Keratinocyte (primary cell): ENCODE data around the gene SLC6A19. TPM values are rescaled to one million over a fixed set of nuclear protein-coding genes. Genes with fewer than 3 reads are reported as not detected.
A peak's percentile ranks its signal among the peaks of the same experiment; 100 is the strongest.

ENCODE experiments used
- DNase-seq: peaks from one replicate; pipeline ENCODE4 v3.0.0-alpha.2; 2011; ENCODE audit warnings: low read depth, missing footprints, low spot score
- FAIRE-seq: peaks from 2 replicates; lab custom pipeline; 2011; peaks lifted over from hg19 to GRCh38; lab: Jason Lieb, UNC
- H2AFZ ChIP-seq: 2 replicates; pipeline ENCODE4 v1.6.0; 2012; ENCODE audit warnings: low read length, control low read depth, inconsistent platforms; ENCODE audit not compliant: control insufficient read depth
- H3K27ac ChIP-seq: 2 replicates; pipeline ENCODE4 v1.5.1; 2011; ENCODE audit warnings: low read length; ENCODE audit not compliant: control insufficient read depth, insufficient read depth
- H3K27me3 ChIP-seq: 3 replicates; pipeline ENCODE4 v1.6.0; 2011; ENCODE audit warnings: low read length; ENCODE audit not compliant: control insufficient read depth, insufficient read depth; ENCODE audit errors: extremely low read depth
- H3K36me3 ChIP-seq, 2 experiments: 2 replicates in 1 of 2; 3 replicates in 1 of 2; pipeline ENCODE4 v1.5.1; 2011; ENCODE audit warnings: low read length in 2 of 2, mild to moderate bottlenecking in 1 of 2; ENCODE audit not compliant: control insufficient read depth in 2 of 2, insufficient read depth in 2 of 2; ENCODE audit errors: extremely low read depth in 1 of 2
- H3K4me1 ChIP-seq: 3 replicates; pipeline ENCODE4 v1.5.1; 2011; ENCODE audit warnings: low read length; ENCODE audit not compliant: control insufficient read depth, insufficient read depth; ENCODE audit errors: extremely low read depth
- H3K4me2 ChIP-seq: 3 replicates; pipeline ENCODE4 v1.6.0; 2011; ENCODE audit warnings: low read depth, low read length; ENCODE audit not compliant: control insufficient read depth, insufficient read depth; ENCODE audit errors: extremely low read depth
- H3K4me3 ChIP-seq, 3 experiments: fragments of 200-600 bp in 1 of 3; sonication (generic) in 1 of 3; 2 replicates in 2 of 3; 3 replicates in 1 of 3; pipeline ENCODE4 v1.5.1; 2011 to 2016; ENCODE audit warnings: low read length in 3 of 3, mild to moderate bottlenecking in 3 of 3, control low read depth in 2 of 3, inconsistent platforms in 1 of 3, low read depth in 1 of 3, mixed read lengths in 1 of 3, mixed run types in 1 of 3, moderate library complexity in 1 of 3; ENCODE audit not compliant: control insufficient read depth in 2 of 3, insufficient read depth in 2 of 3; ENCODE audit errors: extremely low read depth in 1 of 3
- H3K79me2 ChIP-seq: 2 replicates; pipeline ENCODE4 v1.6.0; 2012; ENCODE audit warnings: low read length; ENCODE audit not compliant: control insufficient read depth, insufficient read depth
- H3K9ac ChIP-seq: 3 replicates; pipeline ENCODE4 v1.6.0; 2011; ENCODE audit warnings: low read length; ENCODE audit not compliant: control insufficient read depth, insufficient read depth; ENCODE audit errors: extremely low read depth
- H3K9me1 ChIP-seq: 3 replicates; pipeline ENCODE4 v1.6.0; 2011; ENCODE audit warnings: low read length; ENCODE audit not compliant: control insufficient read depth, insufficient read depth; ENCODE audit errors: extremely low read depth
- H3K9me3 ChIP-seq: 2 replicates; pipeline ENCODE4 v1.5.1; 2012; ENCODE audit warnings: low read depth, low read length; ENCODE audit not compliant: control insufficient read depth
- H4K20me1 ChIP-seq: 3 replicates; pipeline ENCODE4 v1.6.0; 2011; ENCODE audit warnings: low read length; ENCODE audit not compliant: control insufficient read depth, insufficient read depth; ENCODE audit errors: extremely low read depth
- CTCF ChIP-seq, 3 experiments: IDR thresholded peaks in 1 of 3; conservative IDR thresholded peaks in 1 of 3; optimal IDR thresholded peaks in 1 of 3; 2 replicates in 2 of 3; 3 replicates in 1 of 3; pipeline versions ENCODE3 to v1.5.1; 2011; ENCODE audit warnings: low read length in 3 of 3, mild to moderate bottlenecking in 3 of 3, moderate library complexity in 2 of 3, control low read depth in 1 of 3, inconsistent platforms in 1 of 3; ENCODE audit not compliant: insufficient read depth in 2 of 3; ENCODE audit errors: extremely low read depth in 1 of 3
- EZH2 ChIP-seq: IDR thresholded peaks from one replicate; pipeline ENCODE4 v1.6.1; 2012; ENCODE audit warnings: inconsistent platforms, mild to moderate bottlenecking, low read length, moderate library complexity
- dilution Hi-C: fragments of 300-500 bp; cut with MboI; formaldehyde crosslinking; loops from one replicate; pipeline ENCODE4 v1.7.0; 2020; ENCODE audit warnings: low sequenced_read_pairs; ENCODE audit not compliant: extremely low pct_ligation_motif_present
- polyA plus RNA-seq, 5 experiments: library from polyadenylated mRNA; depleted of rRNA in 3 of 5; stranded (reverse) in 3 of 5; stranded (forward) in 1 of 5; unstranded in 1 of 5; fragments of >200 nt; gene quantifications; 1 replicate in 1 of 5; 2 replicates in 3 of 5; 3 replicates in 1 of 5; pipeline versions ENCODE4 v1.2.1 to v1.2.3, GENCODE V29; 2011 to 2012; ENCODE audit warnings: missing spikeins in 2 of 5, low read depth in 1 of 5, low replicate concordance in 1 of 5

SLC6A19 gene
- polyA plus RNA-seq, 1 donor (not counting 4 experiments of a cell fraction or from before 2014, with no cell fraction given): not detected

- Histone ChIP-seq H4K20me1 (no peaks in the 10 kb centered on the region), H3K36me3 (no peaks in the 10 kb centered on the region), H3K4me1 (no peaks in the 10 kb centered on the region), H3K4me2 (no peak overlapping the region), H2AFZ (no peak overlapping the region), H3K9me3 (peaks cover 12% of the 10 kb centered on the region), H3K9me1 (no peaks in the 10 kb centered on the region), H3K9ac (no peak overlapping the region), H3K27ac (no peak overlapping the region), H3K79me2 (no peaks in the 10 kb centered on the region), H3K4me3 (no peak overlapping the region), H3K27me3 (peaks cover 46% of the 10 kb centered on the region)
- DNase-seq: no peak
- dilution Hi-C loops: no loop called here
- no peak for FAIRE-seq
- no peak for TF ChIP-seq CTCF (optimal IDR thresholded peaks at IDR 0.05 in 1 of 3, IDR thresholded peaks at IDR 0.05 in 1 of 3, conservative IDR thresholded peaks at IDR 0.05 in 1 of 3; ENCODE audit: extremely low read depth in 1 of 3, insufficient read depth in 2 of 3, low read length in 3 of 3)
- peak; percentile 26 for TF ChIP-seq EZH2
Measured at GRCh38 chr5:1152771-1153282, 48.6 kb upstream of the SLC6A19 start.

GRCh38 chr5:1153428-1153827, 48.0 kb upstream of the SLC6A19 start:
- FAIRE-seq (no peak), DNase-seq (no peak)
- Histone ChIP-seq H3K9me3 (peaks cover 12% of the 10 kb centered on the region), H3K4me1 (no peaks in the 10 kb centered on the region), H3K27me3 (peaks cover 46% of the 10 kb centered on the region), H3K4me2 (no peak overlapping the region), H3K79me2 (no peaks in the 10 kb centered on the region), H4K20me1 (no peaks in the 10 kb centered on the region), H3K4me3 (no peak overlapping the region), H3K36me3 (no peaks in the 10 kb centered on the region), H3K9me1 (no peaks in the 10 kb centered on the region), H3K27ac (no peak overlapping the region), H2AFZ (no peak overlapping the region), H3K9ac (no peak overlapping the region)
- dilution Hi-C loops: no loop called here
- TF ChIP-seq EZH2 (no peak), CTCF (optimal IDR thresholded peaks at IDR 0.05 in 1 of 3, IDR thresholded peaks at IDR 0.05 in 1 of 3, conservative IDR thresholded peaks at IDR 0.05 in 1 of 3; ENCODE audit: extremely low read depth in 1 of 3, insufficient read depth in 2 of 3, low read length in 3 of 3) (no peak)
